Measurements from ENCODE around the gene ERC1.

The ERC1 gene

DNA sequence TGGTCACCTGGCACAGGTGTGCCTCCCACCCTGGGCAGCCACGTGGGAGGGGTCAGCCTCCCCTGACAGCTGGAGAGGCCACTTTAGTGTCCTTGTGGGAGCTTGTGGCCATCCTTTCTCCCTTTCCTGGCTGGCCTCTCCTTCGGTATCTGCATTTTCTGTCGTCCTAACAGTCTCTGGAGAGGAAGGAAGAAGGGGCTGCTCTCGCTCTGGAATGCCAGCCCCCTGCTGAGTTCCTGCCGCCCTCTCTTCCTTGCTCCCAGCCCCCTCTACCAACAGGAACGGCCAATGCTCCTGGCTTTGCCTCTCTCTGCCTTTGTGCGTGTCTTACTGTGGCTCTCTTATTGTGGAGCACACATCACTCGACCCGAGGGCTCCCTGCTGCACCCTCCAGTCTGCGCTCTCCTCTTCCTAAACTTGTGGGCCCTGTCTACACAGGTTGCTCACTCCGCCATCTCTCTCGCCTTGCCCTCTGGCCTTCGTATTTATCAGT lies 532.6 kb downstream of the ERC1 start:
- DNase-seq: no peak

DNA sequence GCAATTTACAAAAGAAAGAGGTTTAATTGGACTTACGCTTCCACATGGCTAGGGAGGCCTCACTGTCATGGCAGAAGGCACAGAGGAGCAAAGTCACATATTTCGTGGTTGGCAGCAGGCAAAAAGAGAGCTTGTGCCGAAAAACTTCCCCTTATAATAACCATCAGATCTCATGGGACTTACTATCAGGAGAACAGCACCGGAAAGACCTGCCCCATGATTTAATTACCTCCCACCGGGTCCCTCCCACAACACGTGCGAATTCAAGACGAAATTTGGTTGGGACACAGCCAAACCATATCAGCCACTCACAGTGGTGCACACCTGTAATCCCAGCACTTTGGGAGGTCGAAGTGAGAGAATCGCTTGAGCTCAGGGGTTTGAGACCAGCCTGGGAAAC lies 534.8 kb downstream of the ERC1 start:
- no peak for DNase-seq

DNA sequence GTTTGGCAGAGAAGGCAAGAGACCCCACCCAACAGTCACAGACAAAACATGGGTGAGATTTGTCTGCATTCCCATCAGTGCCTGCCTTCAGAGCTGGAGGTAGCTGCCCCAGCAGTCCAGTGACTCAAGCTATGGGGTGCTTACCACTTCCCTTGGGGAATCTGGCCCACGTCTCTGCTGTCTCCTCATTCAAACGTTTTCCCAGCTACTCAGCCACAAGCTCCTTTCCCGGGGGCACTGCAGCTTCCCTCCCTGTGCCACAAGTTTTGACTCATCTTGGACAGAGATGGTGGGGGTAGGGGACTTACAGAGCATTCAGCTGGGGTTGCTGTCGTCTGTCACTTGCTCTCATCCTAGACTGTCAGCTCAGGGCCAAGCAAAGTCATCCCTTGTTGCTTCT lies 536.8 kb downstream of the ERC1 start:
- no peak for DNase-seq

DNA sequence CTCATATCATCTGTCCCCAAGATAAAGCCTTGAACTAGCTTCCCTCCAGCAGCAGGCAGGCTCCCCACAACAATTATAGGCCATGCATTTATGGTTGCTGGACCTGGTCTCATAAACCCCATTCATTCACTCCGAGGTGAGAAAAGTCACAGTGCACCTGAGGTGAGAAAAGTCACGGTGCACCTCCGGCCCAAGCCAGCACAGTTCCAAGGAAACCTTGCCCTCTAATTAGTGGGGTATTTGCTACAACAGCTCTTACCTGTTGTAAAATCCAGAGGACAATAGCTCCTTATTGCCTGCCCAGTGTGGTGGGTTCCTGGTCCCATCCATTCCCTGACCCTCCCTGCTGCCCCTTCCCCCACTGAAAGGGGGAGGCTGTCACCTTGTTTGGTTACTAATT lies 537.8 kb downstream of the ERC1 start:
- no peak for DNase-seq

DNA sequence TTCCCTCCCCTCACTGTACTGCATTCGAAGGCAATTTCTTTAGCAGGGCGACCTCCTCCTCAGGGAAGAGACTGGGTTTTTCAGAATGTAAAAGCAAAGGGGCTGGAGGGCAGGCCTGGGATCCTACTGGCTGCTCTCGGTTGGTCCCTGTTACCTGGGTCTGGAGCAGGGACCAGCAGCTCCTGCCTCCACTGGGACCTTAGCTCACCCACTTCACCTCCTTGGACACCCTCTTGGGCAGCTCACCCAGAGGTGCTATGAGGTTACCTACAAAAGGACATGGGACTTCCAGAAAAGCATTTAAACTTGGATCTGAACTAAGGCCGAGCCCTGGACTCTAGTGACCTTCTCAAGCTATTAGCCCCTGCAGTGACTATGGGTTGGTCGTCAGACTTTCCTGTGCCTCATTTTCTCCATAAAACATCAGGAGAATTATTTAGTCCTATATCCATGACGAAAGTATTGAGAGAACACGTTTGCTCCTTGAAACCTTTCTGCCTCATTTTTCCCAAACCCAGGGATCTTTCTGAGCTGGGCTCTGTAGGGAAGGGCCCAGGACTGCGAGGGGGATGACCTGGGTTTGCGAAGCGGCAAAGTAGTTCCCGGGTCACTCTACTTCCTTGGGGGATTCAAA lies 538.3 kb downstream of the ERC1 start:
- no peak for DNase-seq

DNA sequence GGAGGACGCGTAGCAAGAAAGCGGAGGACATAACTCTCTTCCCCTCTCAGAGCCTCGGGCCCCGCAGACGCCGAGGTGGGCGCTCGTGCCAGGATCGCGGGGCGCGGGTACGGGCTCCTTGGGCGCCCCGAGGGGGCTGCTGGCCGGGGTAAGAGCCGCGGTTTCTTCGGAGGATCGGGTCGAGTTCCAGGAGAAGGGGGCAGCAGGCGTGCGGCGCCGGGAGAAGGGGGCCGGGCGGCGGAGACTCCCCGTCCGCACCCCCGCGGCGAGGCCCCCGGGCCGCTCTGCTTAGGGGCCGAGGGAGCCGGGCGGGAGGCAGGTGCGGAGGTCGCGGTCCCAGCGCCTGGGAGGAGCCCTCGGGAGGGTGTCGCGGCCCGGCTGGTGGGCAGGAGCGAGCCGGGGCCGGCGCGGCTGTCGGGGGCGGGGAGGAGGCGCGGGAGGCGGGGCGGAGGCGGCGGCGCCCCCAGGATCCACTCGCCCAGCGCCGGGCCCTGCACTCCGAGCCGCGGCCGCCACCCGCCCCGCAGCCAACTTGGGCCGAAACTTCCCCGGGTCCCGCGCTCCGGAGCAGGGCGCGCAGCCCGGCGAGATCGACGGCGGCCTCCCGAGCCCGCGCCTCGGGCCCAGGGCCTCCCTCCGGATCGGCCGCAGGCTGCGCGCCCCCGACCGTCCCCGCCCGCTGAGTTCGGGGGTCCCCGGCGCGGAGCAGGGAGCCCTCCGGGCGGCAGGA lies 539.0 kb downstream of the ERC1 start:
- DNase-seq: no peak

DNA sequence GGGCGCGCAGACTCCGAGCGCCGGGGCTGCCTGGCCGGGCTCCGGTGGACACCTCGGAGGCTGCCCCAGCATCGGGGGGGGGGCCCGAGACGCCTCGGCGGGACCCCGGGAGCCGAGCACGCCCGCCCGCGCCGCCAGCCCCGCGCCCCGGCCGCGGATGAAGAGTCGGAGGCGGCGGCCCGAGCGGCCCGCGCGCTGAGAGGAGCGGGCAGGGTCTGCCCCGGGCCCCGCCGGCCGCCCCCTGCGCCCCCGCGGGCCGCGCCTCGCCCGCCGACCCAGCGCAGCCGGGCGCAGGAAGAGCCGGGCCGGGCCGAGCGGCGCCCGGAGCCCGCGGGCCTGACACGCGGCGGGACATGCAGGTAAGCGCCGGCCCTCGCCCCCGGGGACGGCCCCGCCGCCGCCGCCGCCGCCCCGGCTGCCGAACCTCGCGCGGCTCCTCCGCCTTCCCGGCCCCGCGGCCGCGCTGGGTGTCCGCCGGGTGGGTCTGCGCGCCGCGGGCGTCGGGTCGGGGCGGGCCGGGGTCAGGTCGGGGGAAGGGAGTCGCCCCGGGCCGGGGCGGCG lies 539.6 kb downstream of the ERC1 start:
- DNase-seq: no peak

DNA sequence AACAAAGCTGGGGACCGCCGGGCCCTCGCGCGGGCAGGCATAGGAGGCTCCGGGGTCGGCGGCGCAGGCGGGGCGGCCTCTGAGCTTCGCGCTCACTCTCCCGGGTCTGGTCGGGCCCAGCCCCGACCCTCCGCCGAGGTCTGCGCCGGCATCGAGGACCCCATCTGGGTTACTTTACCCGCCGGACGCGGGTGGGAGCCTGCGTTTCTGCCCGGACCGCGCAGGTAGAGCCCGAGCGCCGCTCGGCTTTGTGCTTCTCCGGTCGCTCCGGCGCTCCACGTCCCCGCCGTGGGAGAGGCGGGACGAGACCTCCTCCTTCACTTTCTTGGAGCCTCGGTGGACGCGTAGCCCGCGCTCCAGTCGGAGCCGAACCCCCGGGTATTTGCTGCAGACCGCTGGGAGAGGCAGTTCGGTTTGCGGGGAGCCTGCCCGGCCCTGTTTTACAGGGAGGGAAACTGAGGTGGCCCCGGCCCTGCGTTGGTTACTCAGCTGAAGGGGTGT lies 540.2 kb downstream of the ERC1 start:
- DNase-seq: no peak

DNA sequence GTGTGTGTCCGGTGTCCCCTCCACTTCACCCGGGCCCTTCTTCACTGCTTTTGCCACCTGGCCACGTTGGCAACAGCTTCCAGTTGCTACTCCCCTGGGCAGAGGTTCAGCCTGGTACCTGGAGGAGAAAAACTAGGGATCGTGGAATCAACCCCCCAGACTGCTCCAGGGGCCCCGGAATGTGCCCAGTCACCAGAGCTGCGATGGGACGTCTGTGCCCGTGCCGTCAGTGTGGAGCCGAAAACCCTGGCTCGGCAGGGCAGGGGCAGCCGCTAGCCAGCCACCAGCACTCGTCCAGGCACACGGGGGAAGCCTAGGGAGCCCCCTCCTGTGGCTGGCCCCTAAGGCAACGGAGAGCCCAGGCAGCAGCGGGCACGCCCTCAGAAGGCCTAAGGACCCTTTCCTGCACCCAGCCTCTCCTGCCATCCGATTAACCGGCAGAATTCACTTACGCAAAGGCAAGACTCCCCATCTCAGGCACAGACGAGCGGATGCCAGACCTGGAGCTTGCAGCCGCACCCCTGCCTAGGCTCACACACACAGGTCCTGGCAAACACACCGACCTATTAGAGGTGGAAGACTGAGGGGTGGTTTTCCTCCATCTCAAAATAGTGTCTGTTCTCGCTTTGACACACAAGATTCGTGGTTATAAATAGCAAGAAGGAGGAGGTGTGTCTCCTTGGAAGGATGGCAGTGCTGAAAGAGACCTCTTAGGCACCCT lies 540.8 kb downstream of the ERC1 start:
- no peak for DNase-seq

DNA sequence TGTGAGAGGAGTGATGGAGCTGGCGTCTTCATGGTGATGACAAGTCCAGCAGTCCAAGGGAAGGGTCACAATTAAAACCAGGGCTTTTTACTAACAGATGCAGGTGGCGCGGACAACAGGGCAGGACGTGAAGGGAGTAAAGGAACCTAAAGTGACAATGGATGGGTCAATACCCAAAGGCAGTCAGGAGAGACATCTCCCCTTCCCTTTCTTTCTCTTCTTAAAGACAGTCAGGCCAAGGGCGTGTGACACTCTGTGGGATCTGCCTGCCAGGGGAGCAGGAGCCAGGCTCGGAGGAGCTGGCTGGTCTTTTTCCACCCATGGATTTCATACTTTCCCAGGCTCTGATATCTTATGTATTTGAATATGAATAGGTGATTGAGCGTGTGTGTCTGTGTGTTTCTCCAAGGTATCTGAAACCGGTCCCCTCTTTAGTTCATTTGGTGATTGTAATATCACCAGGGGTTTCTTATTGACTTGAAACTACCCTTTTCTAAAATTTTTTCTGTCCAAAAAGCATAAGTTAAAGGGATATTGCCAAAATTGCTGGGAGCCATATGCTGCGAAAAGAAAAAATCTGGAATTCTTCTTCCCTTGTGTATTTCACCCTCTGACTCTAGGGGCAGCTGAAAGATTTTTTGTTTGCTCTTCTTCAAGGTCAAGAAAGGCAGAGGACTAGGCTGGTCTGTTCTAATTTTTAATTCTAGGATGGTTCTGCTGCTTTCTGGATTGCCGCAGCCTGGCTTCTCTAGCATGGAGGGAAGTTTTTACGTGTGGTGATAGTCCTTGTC lies 541.5 kb downstream of the ERC1 start:
- no peak for DNase-seq

DNA sequence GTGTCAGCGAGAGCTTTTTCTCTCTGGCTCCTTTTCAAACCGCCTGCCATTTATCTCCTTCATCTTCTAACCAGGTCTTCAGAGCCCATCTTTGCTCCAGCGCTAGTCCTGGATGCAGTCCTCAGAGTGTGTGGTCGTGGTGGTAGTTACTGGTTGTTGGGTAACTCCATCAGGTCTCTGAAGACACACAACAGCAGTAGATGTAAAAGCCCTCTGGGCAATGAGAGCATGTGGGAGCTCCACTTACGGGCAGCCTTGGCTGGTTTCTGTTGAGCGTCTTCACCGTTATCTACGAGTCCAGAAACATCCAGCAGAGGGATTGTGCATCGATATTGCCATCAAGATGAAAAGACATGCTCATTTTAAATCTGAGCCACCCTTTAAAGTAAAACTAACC lies 542.2 kb downstream of the ERC1 start:
- DNase-seq: no peak

DNA sequence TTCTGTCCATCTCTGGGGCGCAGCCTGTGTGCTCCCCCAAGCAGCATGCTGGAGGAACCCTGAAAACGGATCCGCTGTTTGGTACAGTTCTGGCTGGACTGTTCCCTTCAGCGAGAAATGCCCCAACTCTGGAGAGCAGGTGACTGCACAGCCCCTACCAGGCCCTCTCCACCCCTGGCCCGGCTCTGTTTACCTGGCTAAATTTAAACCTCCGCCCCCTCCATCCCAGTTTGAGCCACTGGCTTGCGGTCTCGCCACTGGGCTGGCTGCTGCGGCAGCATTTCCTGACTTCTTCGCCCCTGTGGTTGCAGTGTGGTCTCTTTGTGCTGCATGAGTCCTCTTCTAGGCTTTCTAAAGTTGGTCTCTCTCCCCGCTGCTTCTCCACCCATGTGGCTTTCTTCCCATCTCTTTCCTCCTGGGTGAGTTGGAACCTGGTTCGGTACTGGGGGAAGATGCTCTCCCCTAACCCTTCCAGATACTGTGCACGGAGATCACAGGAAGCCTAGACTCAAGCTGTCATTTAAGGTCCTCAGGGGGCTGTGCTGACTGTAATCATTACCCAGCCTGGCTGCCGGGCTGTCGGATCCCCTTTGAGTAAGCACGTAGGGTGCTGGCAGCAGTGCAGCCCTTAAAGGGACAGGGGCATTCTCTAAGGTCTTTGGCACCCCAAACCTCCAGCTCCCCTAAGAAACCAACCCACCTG lies 542.7 kb downstream of the ERC1 start:
- DNase-seq: peak; percentile 40

DNA sequence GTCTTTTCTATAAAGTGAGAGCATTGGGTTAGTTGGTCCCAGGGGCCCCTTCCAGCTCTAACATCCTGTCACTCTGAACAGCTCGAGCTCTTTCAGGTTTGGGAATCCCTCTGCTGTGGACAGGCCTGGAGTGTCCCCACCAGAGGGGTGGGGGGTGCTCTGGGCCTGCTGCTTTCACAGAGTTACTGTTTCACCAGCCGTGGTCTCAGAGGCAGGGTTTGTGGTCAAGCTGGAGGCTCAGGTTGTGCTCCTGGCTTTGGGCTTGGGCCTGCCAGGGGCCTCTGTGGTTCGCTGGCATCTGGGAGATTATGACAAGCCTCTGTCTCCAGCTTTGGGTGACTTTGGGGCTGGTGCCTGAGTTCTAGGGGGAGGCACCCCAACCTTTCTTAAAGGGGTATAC lies 543.7 kb downstream of the ERC1 start:
- DNase-seq: no peak

DNA sequence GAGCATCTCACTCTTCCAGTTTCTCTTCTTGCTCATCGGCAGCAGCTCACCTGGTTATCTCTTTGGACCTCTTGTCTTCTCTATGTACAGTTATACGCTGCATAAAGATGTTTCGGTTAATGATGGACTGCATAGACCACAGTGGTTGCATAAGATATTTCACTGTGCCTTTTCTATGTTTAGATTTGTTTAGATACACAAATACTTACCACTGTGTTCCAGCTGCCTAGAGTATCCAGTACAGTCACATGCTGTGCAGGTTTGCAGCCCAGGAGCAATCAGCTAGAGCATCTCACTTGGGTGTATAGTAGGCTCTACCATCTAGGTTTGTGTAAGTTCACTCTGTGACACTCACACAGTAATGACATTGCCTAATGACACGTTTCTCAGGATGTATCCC lies 545.8 kb downstream of the ERC1 start:
- no peak for DNase-seq

DNA sequence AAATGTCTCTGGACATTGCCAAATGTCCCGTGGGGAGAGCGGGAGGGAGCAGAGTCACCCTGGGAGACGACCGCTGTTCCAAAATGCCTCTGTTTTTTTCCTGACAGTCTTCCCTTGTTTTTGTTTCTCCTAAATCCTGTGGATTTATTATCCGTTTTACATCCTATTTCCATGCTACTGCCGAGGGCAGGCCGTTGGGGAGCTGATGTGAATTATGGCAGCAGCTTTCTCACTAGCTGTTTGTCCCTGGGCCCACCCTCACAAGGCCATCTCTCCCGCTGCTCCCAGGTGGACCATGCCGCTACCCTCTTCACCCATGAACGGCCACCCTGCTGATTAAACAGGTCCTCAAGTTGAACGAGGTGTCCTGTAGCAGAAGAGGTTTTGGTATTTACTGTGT lies 548.1 kb downstream of the ERC1 start:
- no peak for DNase-seq

DNA sequence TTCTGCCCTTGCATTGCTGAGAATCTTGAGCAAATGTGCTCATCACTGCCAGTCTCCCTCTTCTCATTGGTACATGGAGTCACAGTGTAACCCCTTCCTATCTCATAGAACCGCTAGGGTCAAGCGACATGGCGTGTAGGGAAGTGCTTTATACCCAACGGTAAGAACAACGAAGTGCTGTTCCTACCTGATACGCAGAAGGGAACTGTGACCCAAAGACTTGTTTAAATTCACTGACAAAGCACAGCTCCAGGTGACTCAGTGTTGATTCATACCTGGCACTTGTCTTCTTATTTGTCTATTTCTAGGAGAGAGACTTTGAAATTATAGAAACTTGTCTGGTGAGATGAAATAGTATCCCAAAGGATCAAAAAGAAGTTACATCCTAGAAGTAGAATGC lies 549.7 kb downstream of the ERC1 start:
- DNase-seq: no peak

DNA sequence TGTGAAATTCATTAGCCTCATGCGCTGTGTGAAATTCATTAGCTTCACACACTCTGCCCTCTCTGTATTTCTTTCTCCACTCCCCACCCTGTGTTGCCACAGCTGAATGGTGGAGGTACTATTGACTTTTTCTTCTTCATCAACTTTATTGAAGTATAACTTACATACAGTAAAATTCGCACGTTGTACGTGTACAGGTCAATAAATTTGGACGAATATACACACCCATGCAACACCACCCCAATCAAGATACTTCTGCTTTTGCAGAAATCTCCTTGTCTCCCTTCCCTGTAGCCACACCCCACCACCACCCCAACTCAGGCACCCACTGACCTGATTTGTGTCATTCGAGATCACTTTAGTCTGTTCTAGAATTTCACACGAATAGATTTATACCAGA lies 551.6 kb downstream of the ERC1 start:
- no peak for DNase-seq

DNA sequence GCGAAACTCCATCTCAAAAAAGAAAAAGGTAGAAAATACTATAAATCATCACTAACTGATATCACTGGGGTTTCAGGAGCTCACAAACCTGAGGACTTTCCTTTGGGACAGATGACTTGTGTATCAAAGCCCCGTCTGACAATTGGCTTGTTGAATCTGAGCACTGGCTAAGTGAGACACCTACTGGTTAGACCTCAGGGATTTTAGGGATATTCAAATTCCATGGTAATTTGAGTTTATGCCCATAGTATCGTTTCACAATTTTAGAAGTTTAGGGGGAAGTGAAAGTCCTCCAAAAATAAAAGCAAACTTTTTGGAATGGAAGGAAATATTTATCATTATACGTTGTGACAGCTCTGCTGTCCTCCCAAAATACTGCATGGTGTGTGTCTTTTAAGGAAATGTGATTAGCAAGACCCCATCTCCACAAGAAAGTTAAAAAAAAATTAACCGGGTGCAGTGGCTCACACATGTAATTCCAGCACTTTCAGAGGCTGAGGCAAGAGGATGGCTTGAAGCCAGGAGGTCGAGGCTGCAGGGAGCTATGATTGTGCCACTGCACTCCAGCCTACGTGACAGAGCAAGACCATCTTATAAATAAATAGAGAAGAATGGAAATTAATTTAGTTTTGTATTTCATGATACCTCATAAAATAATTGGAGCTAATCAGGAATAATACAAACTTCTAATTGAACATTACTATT lies 554.1 kb downstream of the ERC1 start:
- no peak for DNase-seq
